Stomach (tissue), 4 donors: ENCODE measurements around the gene LIMS2.

ENCODE experiments used
- CTCF ChIP-seq, 7 experiments: fragments of 450-650 bp in 4 of 7; fragments of 200-600 bp in 3 of 7; sonication (generic) in 3 of 7; IDR thresholded peaks; one replicate each; pipeline ENCODE4 v1.5.1; 2016 to 2019; ENCODE audit warnings: antibody characterized with exemption in 7 of 7, control low read depth in 2 of 7, mild to moderate bottlenecking in 1 of 7
- POLR2A ChIP-seq, 4 donors: fragments of 450-650 bp; IDR thresholded peaks; one replicate each; pipeline ENCODE4 v1.6.1; 2016; ENCODE audit warnings: antibody characterized with exemption in 4 of 4, control low read depth in 2 of 4, mild to moderate bottlenecking in 1 of 4, moderate library complexity in 1 of 4
- POLR2AphosphoS5 ChIP-seq, 3 donors: sonication (generic); formaldehyde crosslinking; IDR thresholded peaks; one replicate each; pipeline ENCODE4 v1.6.1; 2016; ENCODE audit warnings: antibody characterized with exemption in 3 of 3

GRCh38 chr2:127624320-127624755 lies 51.0 kb downstream of the LIMS2 start:
- TF ChIP-seq CTCF (IDR thresholded peaks at IDR 0.05), result no peak
- TF ChIP-seq POLR2A (IDR thresholded peaks at IDR 0.05), result no peak
- TF ChIP-seq POLR2AphosphoS5 (IDR thresholded peaks at IDR 0.05), result no peak
